K562 (cell line): Measurements from ENCODE around the gene SNX30. TPM values are rescaled to one million over a fixed set of nuclear protein-coding genes. Genes with fewer than 3 reads are reported as not detected.

Experiments
- ATAC-seq: fragments of 200-7000 bp; cut with Tn5 transposase; 3 replicates; pipeline ENCODE4 v1.9.1; 2020; ENCODE audit warnings: moderate library complexity
- BruUV-seq: library from RNA; stranded (reverse); fragments of 400-500 nt; replicated peaks from 2 replicates; lab custom pipeline; 2021; lab: Mats Ljungman, UMichigan
- CTCF ChIA-PET: fragments of 300-600 bp; formaldehyde crosslinking; extraction: SDS; loops from one replicate; lab custom pipeline; 2021; ENCODE audit warnings: low intra/inter-chr PET ratio; lab: Yijun Ruan, JAX
- POLR2A ChIA-PET: fragments of 300-600, 350-650 bp; sonication (Branson Sonifier 250); formaldehyde crosslinking; extraction: SDS; loops from one replicate; lab custom pipeline; 2021; ENCODE audit warnings: antibody characterized with exemption, inconsistent platforms; lab: Yijun Ruan, JAX
- DNase-seq, 4 experiments: peaks; one replicate each; pipeline versions ENCODE4 v3.0.0 to v3.0.0-alpha.2; 2011 to 2018; ENCODE audit warnings: low spot score in 3 of 4, mixed read lengths in 3 of 4; ENCODE audit errors: extremely low read depth in 1 of 4
- FAIRE-seq: peaks from 2 replicates; lab custom pipeline; 2011; peaks lifted over from hg19 to GRCh38; lab: Jason Lieb, UNC
- H2AFZ ChIP-seq: 2 replicates; pipeline ENCODE4 v1.6.0; 2011; ENCODE audit warnings: low read depth, low read length, control low read depth, inconsistent platforms
- H3K27ac ChIP-seq: fragments of 200-600 bp; 3 replicates; pipeline ENCODE4 v1.8.0; 2011; ENCODE audit warnings: low read depth, mild to moderate bottlenecking, control low read depth, inconsistent platforms, low read length, moderate library complexity, mixed read lengths; ENCODE audit errors: extremely low read depth
- H3K27me3 ChIP-seq, 2 experiments: fragments of 300-600 bp in 1 of 2; 2 replicates in 1 of 2; 3 replicates in 1 of 2; pipeline versions ENCODE4 v1.6.0 to v1.8.0; 2011; ENCODE audit warnings: inconsistent platforms in 2 of 2, low read length in 2 of 2, mild to moderate bottlenecking in 1 of 2, mixed read lengths in 1 of 2, moderate library complexity in 1 of 2; ENCODE audit not compliant: control insufficient read depth in 2 of 2, insufficient read depth in 2 of 2
- H3K36me3 ChIP-seq: fragments of 300-600 bp; 3 replicates; pipeline ENCODE4 v1.8.0; 2011; ENCODE audit warnings: mild to moderate bottlenecking, low read length, inconsistent platforms; ENCODE audit not compliant: control insufficient read depth, insufficient read depth
- H3K4me1 ChIP-seq, 2 experiments: fragments of 200-600 bp in 1 of 2; replicated peaks in 1 of 2; 2 replicates in 1 of 2; 3 replicates in 1 of 2; pipeline versions ENCODE4 v1.5.1 to v1.8.0; 2011; ENCODE audit warnings: inconsistent platforms in 2 of 2, low read length in 2 of 2, mild to moderate bottlenecking in 1 of 2, mixed read lengths in 1 of 2, moderate library complexity in 1 of 2; ENCODE audit not compliant: control insufficient read depth in 2 of 2, insufficient read depth in 2 of 2
- H3K4me2 ChIP-seq: 2 replicates; pipeline ENCODE4 v1.6.1; 2011; ENCODE audit warnings: low read length, control low read depth, inconsistent platforms, mixed read lengths; ENCODE audit not compliant: insufficient read depth
- H3K4me3 ChIP-seq: fragments of 200-600 bp; sonication (generic), shearing (Covaris generic); 2 replicates; pipeline ENCODE4 v1.5.1; 2016; ENCODE audit warnings: control low read depth, inconsistent platforms
- H3K79me2 ChIP-seq: fragments of 200-600 bp; 3 replicates; pipeline ENCODE4 v1.8.0; 2011; ENCODE audit warnings: low read length, inconsistent platforms; ENCODE audit not compliant: control insufficient read depth, insufficient read depth
- H3K9ac ChIP-seq, 2 experiments: 2 replicates each; pipeline versions ENCODE4 v1.6.0 to v1.6.1; 2011; ENCODE audit warnings: low read depth in 2 of 2, low read length in 2 of 2, control low read depth in 1 of 2, inconsistent platforms in 1 of 2, mild to moderate bottlenecking in 1 of 2, mixed read lengths in 1 of 2; ENCODE audit not compliant: insufficient read depth in 1 of 2
- H3K9me1 ChIP-seq: one replicate; pipeline ENCODE4 v1.6.0; 2011; ENCODE audit warnings: inconsistent platforms, mild to moderate bottlenecking, low read length, moderate library complexity; ENCODE audit not compliant: control insufficient read depth, insufficient read depth
- H3K9me3 ChIP-seq: replicated peaks from 2 replicates; pipeline ENCODE4 v1.5.1; 2011; ENCODE audit warnings: low read depth, low read length, inconsistent platforms; ENCODE audit not compliant: control insufficient read depth, insufficient read depth
- H4K20me1 ChIP-seq: replicated peaks from 2 replicates; pipeline ENCODE4 v1.6.1; 2011; ENCODE audit warnings: low read length, inconsistent platforms, mixed read lengths; ENCODE audit not compliant: control insufficient read depth, insufficient read depth
- DACH1 ChIP-seq: fragments of 450-650 bp; IDR thresholded peaks from 2 replicates; pipeline ENCODE4 v1.6.1; 2018; ENCODE audit not compliant: partially characterized antibody
- FUS ChIP-seq: fragments of 200-400 bp; formaldehyde crosslinking; optimal IDR thresholded peaks from 2 replicates; pipeline ENCODE3; 2017; ENCODE audit warnings: low read depth, low read length
- HDGF ChIP-seq: fragments of 450-650 bp; IDR thresholded peaks from 2 replicates; pipeline ENCODE4 v1.6.1; 2016
- KDM1A ChIP-seq, 2 experiments: fragments of 450-650 bp; IDR thresholded peaks; 2 replicates each; pipeline ENCODE4 v1.6.1; 2016; ENCODE audit warnings: mild to moderate bottlenecking in 2 of 2
- NRF1 ChIP-seq, 2 experiments: fragments of 450-650 bp; IDR thresholded peaks in 1 of 2; conservative IDR thresholded peaks in 1 of 2; 2 replicates each; pipeline ENCODE4 v1.6.1; 2014; ENCODE audit warnings: mild to moderate bottlenecking in 2 of 2
- SETDB1 ChIP-seq: IDR thresholded peaks from one replicate; pipeline ENCODE4 v1.6.1; 2012; ENCODE audit warnings: low read length, control low read depth, inconsistent platforms
- ZC3H11A ChIP-seq: IDR thresholded peaks from 2 replicates; pipeline ENCODE4 v1.6.1; 2012; ENCODE audit warnings: low read depth, low read length, improper control_type of control experiment
- ZNF384 ChIP-seq: IDR thresholded peaks from 2 replicates; pipeline ENCODE4 v1.6.1; 2012; ENCODE audit warnings: low read depth, low read length, improper control_type of control experiment
- WGBS: fragments of 100-300 bp; shearing (Covaris generic); methylation state at CpG from one replicate; pipeline ENCODE4 v1.1.6; 2016; ENCODE audit warnings: low coverage, mixed read lengths; ENCODE audit not compliant: insufficient coverage; ENCODE audit errors: missing lambda C conversion rate; 5-methylcytosine and 5-hydroxymethylcytosine counted together
- in situ Hi-C: fragments of 300-500 bp; cut with MboI; formaldehyde crosslinking; loops from 4 replicates; pipeline ENCODE4 v1.15.0; 2018; ENCODE audit warnings: inconsistent platforms, mixed read lengths
- intact Hi-C: fragments of 100-400 bp; cut with micrococcal nuclease; formaldehyde crosslinking; loops from 2 replicates; pipeline ENCODE4 v1.14.2; 2022
- polyA plus RNA-seq, 8 experiments: library from polyadenylated mRNA; depleted of rRNA in 4 of 8; stranded (reverse) in 5 of 8; unstranded in 3 of 8; fragments of >200 nt; fragmentation: Nextera tagmentation in 2 of 8; fragmentation: Illumina TruSeq in 1 of 8; extraction: Ambion mirVana in 2 of 8; extraction: Trizol in 1 of 8; gene quantifications; 2 replicates each; pipeline versions ENCODE4 v1.2.1 to v1.2.3, GENCODE V29; 2011 to 2014; ENCODE audit warnings: inconsistent platforms in 1 of 8, missing spikeins in 1 of 8
- total RNA-seq, 7 experiments: library from RNA; depleted of rRNA in 6 of 7; stranded (reverse); fragments of >200 nt in 6 of 7; fragmentation: Illumina TruSeq in 2 of 7; extraction: Trizol in 2 of 7; gene quantifications; 2 replicates each; pipeline versions ENCODE4 v1.2.1 to v1.2.3, GENCODE V29; 2011 to 2021; ENCODE audit warnings: low replicate concordance in 1 of 7
- TF ChIP-seq, protein P1 (sequence below): IDR thresholded peaks from 3 replicates; pipeline ENCODE4 v1.6.1; 2011; ENCODE audit warnings: borderline replicate concordance, mild to moderate bottlenecking; ENCODE audit not compliant: insufficient read length, insufficient read depth

SNX30 gene
- total and polyA plus RNA-seq, 9 of the 15 experiments (the other 6 are each of a cell fraction or from before 2014, with no cell fraction given): 0.76 to 5.9 (median 3.3) TPM

DNA sequence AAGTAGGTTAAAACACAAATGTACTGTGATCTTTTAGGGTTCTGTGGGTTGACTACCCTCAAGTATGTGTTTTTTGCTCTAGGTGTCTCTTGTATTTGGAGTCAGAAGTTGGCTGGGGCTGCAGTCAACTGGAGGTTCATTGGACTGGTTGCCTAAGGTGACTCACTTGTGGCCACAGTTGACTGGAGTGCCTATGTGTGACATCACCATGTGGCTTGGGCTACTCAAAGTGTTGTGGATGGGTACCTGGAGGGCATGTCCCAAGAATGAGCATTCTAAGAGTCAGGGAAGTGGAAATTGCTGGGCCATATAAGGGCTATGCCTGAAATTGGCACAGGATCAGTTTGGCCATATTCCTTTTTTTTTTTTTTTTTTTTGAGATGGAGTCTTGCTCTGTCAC is 27.4 kb downstream of the SNX30 start (continued):
- no peak for TF ChIP-seq ZC3H11A
- TF ChIP-seq, protein P1, sequence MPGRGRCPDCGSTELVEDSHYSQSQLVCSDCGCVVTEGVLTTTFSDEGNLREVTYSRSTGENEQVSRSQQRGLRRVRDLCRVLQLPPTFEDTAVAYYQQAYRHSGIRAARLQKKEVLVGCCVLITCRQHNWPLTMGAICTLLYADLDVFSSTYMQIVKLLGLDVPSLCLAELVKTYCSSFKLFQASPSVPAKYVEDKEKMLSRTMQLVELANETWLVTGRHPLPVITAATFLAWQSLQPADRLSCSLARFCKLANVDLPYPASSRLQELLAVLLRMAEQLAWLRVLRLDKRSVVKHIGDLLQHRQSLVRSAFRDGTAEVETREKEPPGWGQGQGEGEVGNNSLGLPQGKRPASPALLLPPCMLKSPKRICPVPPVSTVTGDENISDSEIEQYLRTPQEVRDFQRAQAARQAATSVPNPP: no peak
- TF ChIP-seq DACH1: no peak
- no peak for TF ChIP-seq NRF1 (conservative IDR thresholded peaks at IDR 0.05 in 1 of 2, IDR thresholded peaks at IDR 0.05 in 1 of 2)
- TF ChIP-seq HDGF: no peak

DNA sequence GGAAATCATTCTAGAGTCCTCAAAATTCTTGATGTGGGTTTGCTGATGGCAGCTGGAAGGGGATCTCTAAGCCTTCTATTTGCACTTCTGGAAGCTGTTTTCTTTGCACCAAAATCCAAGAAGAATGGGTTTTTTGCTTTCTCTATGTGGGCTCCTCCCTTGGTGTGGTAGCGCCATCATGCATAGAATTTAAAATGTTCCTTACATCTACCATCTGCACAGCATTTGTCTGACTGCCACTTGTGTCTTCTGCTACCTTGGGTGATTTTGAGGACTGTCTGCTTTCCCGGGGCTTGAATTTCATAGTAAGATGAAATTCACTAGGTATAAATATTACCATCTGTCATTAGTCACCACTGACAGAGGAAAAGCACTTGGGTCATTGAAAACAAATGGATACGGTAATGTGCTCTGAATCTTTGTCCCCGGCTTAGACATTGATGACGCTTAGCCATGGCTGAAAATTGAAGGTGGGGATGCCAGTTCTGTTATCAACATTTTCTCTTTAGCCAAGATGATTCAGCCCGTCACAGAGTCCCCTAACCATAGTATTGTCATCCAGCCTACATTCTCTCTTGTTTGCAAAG is 30.0 kb downstream of the SNX30 start:
- TF ChIP-seq SETDB1 (no peak), FUS (no peak), KDM1A (IDR thresholded peaks at IDR 0.05) (no peak), ZNF384 (no peak)
- FAIRE-seq (no peak), DNase-seq (no peak), ATAC-seq (no peak)
- ChIA-PET POLR2A (interaction anchor here (1.0 to 1.1 kb wide), 2 partner anchors 16 to 29 kb away, joined by 3 read pairs; no protein-coding TSS in a partner anchor), CTCF (no interaction called here)
- no peak overlapping the region for H3K9ac ChIP-seq
- 19% methylated on average over 6 of the region's 6 CpGs for WGBS
- no TSS peak for BruUV-seq
- no peak overlapping the region for H3K4me2 ChIP-seq
- H3K9me1 ChIP-seq: no peaks in the 10 kb centered on the region
- H3K79me2 ChIP-seq: no peaks in the 10 kb centered on the region
- no peaks in the 10 kb centered on the region for H3K4me1 ChIP-seq
- no peak overlapping the region for H3K4me3 ChIP-seq
- no peak overlapping the region for H3K27ac ChIP-seq
- in situ Hi-C loops: no loop called here
- peaks cover 2 to 16% of the 10 kb centered on the region in 2 experiments; a peak in 3 of 5 replicates for H3K27me3 ChIP-seq
- H3K36me3 ChIP-seq: no peaks in the 10 kb centered on the region
- no peaks in the 10 kb centered on the region for H3K9me3 ChIP-seq
- intact Hi-C loops: no loop called here
- peaks cover 4% of the 10 kb centered on the region for H4K20me1 ChIP-seq
- no peak overlapping the region for H2AFZ ChIP-seq
